Astrocyte (in vitro differentiated cells and primary cell): ENCODE results near the gene FAM234B.

Experiments used
- EZH2 ChIP-seq: IDR thresholded peaks from 2 replicates; pipeline ENCODE4 v1.6.1; 2012; ENCODE audit warnings: mild to moderate bottlenecking, low read length, inconsistent platforms; ENCODE audit not compliant: insufficient read depth
- TF ChIP-seq, protein P1 (sequence below): IDR thresholded peaks from 2 replicates; pipeline ENCODE4 v1.5.1; 2011; ENCODE audit warnings: low read depth, mild to moderate bottlenecking, inconsistent platforms, low read length, moderate library complexity; ENCODE audit not compliant: insufficient read depth

DNA sequence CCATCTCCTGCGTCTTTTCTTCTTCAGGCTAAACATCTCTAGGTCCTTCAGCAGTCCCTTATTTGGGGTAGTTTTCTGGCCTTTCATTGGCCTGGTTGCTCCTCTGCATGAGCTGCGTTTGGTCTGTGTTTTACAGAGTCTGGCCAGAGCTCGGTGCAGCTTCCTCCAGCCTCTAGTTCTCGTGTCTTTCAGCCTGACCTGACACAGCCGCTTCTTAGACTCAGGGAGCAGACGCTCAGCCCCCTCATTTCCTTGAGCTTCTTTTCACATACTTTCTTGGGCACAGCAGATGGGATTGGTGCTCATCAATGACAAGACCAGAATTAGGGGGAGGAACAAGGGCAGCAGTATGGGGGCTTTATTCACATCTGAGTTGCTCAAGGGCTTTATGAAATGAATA lies 72.8 kb downstream of the FAM234B start:
- TF ChIP-seq, protein P1, sequence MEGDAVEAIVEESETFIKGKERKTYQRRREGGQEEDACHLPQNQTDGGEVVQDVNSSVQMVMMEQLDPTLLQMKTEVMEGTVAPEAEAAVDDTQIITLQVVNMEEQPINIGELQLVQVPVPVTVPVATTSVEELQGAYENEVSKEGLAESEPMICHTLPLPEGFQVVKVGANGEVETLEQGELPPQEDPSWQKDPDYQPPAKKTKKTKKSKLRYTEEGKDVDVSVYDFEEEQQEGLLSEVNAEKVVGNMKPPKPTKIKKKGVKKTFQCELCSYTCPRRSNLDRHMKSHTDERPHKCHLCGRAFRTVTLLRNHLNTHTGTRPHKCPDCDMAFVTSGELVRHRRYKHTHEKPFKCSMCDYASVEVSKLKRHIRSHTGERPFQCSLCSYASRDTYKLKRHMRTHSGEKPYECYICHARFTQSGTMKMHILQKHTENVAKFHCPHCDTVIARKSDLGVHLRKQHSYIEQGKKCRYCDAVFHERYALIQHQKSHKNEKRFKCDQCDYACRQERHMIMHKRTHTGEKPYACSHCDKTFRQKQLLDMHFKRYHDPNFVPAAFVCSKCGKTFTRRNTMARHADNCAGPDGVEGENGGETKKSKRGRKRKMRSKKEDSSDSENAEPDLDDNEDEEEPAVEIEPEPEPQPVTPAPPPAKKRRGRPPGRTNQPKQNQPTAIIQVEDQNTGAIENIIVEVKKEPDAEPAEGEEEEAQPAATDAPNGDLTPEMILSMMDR = no peak
- no peak for TF ChIP-seq EZH2
